ENCODE measurements around the gene FTO.

DNA sequence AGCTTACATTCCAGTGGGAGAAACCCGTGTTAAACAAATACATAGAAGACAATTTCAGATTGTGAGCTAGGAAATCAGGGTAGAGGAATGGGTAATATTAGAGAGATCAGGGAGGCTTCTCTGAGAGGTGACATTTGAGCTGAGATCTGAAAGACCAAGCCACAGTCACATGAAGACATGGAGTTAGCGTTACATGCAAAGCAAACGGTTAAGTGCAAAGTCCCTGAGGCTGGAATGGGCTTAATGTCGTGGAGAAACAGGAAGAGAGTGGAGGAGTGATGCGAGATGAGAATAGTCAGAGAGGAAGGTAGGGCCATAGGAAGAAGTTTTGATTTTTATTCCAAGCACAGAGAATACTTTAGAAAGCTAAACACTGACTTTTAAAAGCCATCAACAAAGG lies 336.5 kb downstream of the FTO start:
- TF ChIP-seq, protein P1, sequence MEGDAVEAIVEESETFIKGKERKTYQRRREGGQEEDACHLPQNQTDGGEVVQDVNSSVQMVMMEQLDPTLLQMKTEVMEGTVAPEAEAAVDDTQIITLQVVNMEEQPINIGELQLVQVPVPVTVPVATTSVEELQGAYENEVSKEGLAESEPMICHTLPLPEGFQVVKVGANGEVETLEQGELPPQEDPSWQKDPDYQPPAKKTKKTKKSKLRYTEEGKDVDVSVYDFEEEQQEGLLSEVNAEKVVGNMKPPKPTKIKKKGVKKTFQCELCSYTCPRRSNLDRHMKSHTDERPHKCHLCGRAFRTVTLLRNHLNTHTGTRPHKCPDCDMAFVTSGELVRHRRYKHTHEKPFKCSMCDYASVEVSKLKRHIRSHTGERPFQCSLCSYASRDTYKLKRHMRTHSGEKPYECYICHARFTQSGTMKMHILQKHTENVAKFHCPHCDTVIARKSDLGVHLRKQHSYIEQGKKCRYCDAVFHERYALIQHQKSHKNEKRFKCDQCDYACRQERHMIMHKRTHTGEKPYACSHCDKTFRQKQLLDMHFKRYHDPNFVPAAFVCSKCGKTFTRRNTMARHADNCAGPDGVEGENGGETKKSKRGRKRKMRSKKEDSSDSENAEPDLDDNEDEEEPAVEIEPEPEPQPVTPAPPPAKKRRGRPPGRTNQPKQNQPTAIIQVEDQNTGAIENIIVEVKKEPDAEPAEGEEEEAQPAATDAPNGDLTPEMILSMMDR (IDR thresholded peaks at IDR 0.05), result no peak
- no peak for TF ChIP-seq POLR2A (IDR thresholded peaks at IDR 0.05)

Data from adrenal gland (tissue), 5 donors.